RWPE2 (cell line): ENCODE data around the gene ZMYM3.
"Not testable (repeated sequence)": the region's sequence is repeated elsewhere in the genome, so short reads cannot be mapped to it uniquely, and the experiment has no call there.

ENCODE experiments used
- ATAC-seq: fragments of 200-7000 bp; cut with Tn5 transposase; 3 replicates; pipeline ENCODE4 v1.9.1; 2021; ENCODE audit warnings: low read depth
- DNase-seq: peaks from one replicate; pipeline ENCODE4 v3.0.0-alpha.2; 2020; ENCODE audit warnings: low spot score
- H3K27ac ChIP-seq: fragments of 450-650 bp; 2 replicates; pipeline ENCODE4 v1.5.1; 2017; ENCODE audit warnings: mild to moderate bottlenecking; ENCODE audit not compliant: poor library complexity, severe bottlenecking
- H3K27me3 ChIP-seq: fragments of 250-450 bp; sonication (Bioruptor Pico); 2 replicates; pipeline ENCODE4 v1.5.1; 2021; ENCODE audit warnings: mild to moderate bottlenecking, moderate library complexity; ENCODE audit not compliant: insufficient read depth, poor library complexity, severe bottlenecking
- H3K36me3 ChIP-seq: fragments of 250-450 bp; sonication (Bioruptor Pico); 2 replicates; pipeline ENCODE4 v1.5.1; 2020; ENCODE audit warnings: low read depth, mild to moderate bottlenecking, moderate library complexity
- H3K4me1 ChIP-seq: fragments of 250-450 bp; sonication (Bioruptor Pico); 2 replicates; pipeline ENCODE4 v1.5.1; 2021; ENCODE audit warnings: mild to moderate bottlenecking, moderate library complexity; ENCODE audit not compliant: insufficient read depth, poor library complexity, severe bottlenecking
- H3K4me3 ChIP-seq: fragments of 250-450 bp; sonication (Bioruptor Pico); 2 replicates; pipeline ENCODE4 v1.5.1; 2021; ENCODE audit warnings: mild to moderate bottlenecking, moderate library complexity; ENCODE audit not compliant: severe bottlenecking
- H3K9me3 ChIP-seq: fragments of 250-450 bp; sonication (Bioruptor Pico); 2 replicates; pipeline ENCODE4 v1.5.1; 2021; ENCODE audit warnings: mild to moderate bottlenecking, moderate library complexity; ENCODE audit not compliant: severe bottlenecking
- CTCF ChIP-seq: fragments of 450-650 bp; IDR thresholded peaks from one replicate; pipeline ENCODE4 v1.5.1; 2017; ENCODE audit warnings: mild to moderate bottlenecking, moderate library complexity; ENCODE audit not compliant: poor library complexity, severe bottlenecking

Gene ZMYM3

GRCh38 chrX:71254092-71254963, at the start of gene ZMYM3:
Gene ZMYM3 (minus strand): TSS chrX:71254140. CDS start chrX:71253255, 885 bp downstream.
- peak within 1 kb of the TSS; percentile 31 for H3K27ac ChIP-seq
- H3K36me3 ChIP-seq, result no peaks in the 10 kb centered on the region; the same call in 1 of the 2 replicates
- H3K4me3 ChIP-seq, result peak within 1 kb of the TSS; percentile 67
- no peaks in the 10 kb centered on the region for H3K9me3 ChIP-seq
- no peaks in the 10 kb centered on the region for H3K4me1 ChIP-seq
- DNase-seq (peak; percentile 69), ATAC-seq (peak; percentile 92)
- no peak for TF ChIP-seq CTCF
- no peaks in the 10 kb centered on the region for H3K27me3 ChIP-seq

GRCh38 chrX:71302461-71303213, 48.7 kb upstream of the ZMYM3 start:
- H3K36me3 ChIP-seq, result peaks cover 20% of the 10 kb centered on the region
- ATAC-seq (peak; percentile 26; the same call in 1 of the 3 replicates), DNase-seq (no peak)
- no peak overlapping the region for H3K27ac ChIP-seq
- H3K4me1 ChIP-seq, result no peaks in the 10 kb centered on the region
- no peaks in the 10 kb centered on the region for H3K9me3 ChIP-seq
- no peak overlapping the region for H3K4me3 ChIP-seq
- no peak for TF ChIP-seq CTCF
- no peaks in the 10 kb centered on the region for H3K27me3 ChIP-seq

- no peaks in the 10 kb centered on the region for H3K9me3 ChIP-seq
- ATAC-seq (no peak; the same call in 2 of the 3 replicates), DNase-seq (no peak)
- no peak within 1 kb of the TSS for H3K27ac ChIP-seq
- peaks cover 32% of the 10 kb centered on the region for H3K36me3 ChIP-seq
- H3K4me1 ChIP-seq, result no peaks in the 10 kb centered on the region
- TF ChIP-seq CTCF, result no peak
- no peaks in the 10 kb centered on the region for H3K27me3 ChIP-seq
- H3K4me3 ChIP-seq, result no peak within 1 kb of the TSS
These were observed 47.4 kb upstream of the ZMYM3 start, which contains the start of gene ITGB1BP2 for GRCh38 chrX:71301195-71301924. Gene ITGB1BP2 (plus strand): TSS chrX:71301750. CDS start chrX:71301807, 57 bp downstream.

GRCh38 chrX:71300495-71300894, 46.6 kb upstream of the ZMYM3 start:
- not testable (repeated sequence) for H3K27ac ChIP-seq, H3K27me3 ChIP-seq, DNase-seq, H3K9me3 ChIP-seq, H3K4me3 ChIP-seq, ATAC-seq, H3K4me1 ChIP-seq
- H3K36me3 ChIP-seq, result peaks cover 41% of the 10 kb centered on the region

- not testable (repeated sequence) for H3K9me3 ChIP-seq, DNase-seq, H3K27me3 ChIP-seq, H3K4me1 ChIP-seq, H3K4me3 ChIP-seq, H3K27ac ChIP-seq, ATAC-seq
- peaks cover 44% of the 10 kb centered on the region for H3K36me3 ChIP-seq
These were observed 46.1 kb upstream of the ZMYM3 start for GRCh38 chrX:71300064-71300463.
